Fibroblast of lung (primary cell): Measurements from ENCODE around the gene ACOD1.

Experiments used
- EZH2 ChIP-seq: IDR thresholded peaks from 2 replicates; pipeline ENCODE4 v1.5.1; 2012; ENCODE audit warnings: low read length, control low read depth, mild to moderate bottlenecking; ENCODE audit errors: missing control alignments
- TF ChIP-seq, protein P1 (sequence below), 2 donors: IDR thresholded peaks in 1 of 2; conservative IDR thresholded peaks in 1 of 2; 1 replicate in 1 of 2; 2 replicates in 1 of 2; pipeline ENCODE4 v1.5.1; 2011 to 2012; ENCODE audit warnings: low read length in 2 of 2, control low read depth in 1 of 2, inconsistent platforms in 1 of 2, low read depth in 1 of 2, mild to moderate bottlenecking in 1 of 2

- TF ChIP-seq, protein P1, sequence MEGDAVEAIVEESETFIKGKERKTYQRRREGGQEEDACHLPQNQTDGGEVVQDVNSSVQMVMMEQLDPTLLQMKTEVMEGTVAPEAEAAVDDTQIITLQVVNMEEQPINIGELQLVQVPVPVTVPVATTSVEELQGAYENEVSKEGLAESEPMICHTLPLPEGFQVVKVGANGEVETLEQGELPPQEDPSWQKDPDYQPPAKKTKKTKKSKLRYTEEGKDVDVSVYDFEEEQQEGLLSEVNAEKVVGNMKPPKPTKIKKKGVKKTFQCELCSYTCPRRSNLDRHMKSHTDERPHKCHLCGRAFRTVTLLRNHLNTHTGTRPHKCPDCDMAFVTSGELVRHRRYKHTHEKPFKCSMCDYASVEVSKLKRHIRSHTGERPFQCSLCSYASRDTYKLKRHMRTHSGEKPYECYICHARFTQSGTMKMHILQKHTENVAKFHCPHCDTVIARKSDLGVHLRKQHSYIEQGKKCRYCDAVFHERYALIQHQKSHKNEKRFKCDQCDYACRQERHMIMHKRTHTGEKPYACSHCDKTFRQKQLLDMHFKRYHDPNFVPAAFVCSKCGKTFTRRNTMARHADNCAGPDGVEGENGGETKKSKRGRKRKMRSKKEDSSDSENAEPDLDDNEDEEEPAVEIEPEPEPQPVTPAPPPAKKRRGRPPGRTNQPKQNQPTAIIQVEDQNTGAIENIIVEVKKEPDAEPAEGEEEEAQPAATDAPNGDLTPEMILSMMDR (conservative IDR thresholded peaks at IDR 0.05 in 1 of 2, IDR thresholded peaks at IDR 0.05 in 1 of 2; ENCODE audit: low read depth in 1 of 2, low read length in 2 of 2): no peak
- no peak for TF ChIP-seq EZH2
Measured at GRCh38 chr13:76954538-76954937, 6.2 kb downstream of the ACOD1 start.
